ENCODE measurements around the gene OSTM1.

DNA sequence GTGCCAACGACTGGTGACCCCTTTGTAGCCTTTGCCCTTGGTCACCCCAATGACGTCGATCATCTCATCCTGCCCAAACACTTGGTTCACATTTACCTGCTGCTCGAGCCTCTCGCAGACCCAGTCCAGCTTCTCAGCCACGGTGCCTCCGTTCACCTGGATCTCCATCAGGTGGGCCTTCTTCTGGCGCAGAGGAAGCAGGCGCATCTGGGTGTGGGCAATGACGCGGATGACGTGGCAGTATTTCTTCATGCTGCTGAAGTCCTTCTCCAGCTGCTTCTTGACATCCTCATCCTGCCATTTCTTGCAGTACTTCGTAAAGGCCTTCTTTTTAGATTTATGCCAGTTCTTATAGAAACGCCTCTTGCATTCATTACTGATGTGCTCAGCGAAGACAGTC lies 69.7 kb downstream of the OSTM1 start:
- TF ChIP-seq GATA3 (IDR thresholded peaks at IDR 0.05; ENCODE audit: low read depth, low read length) (no peak), GATA2 (IDR thresholded peaks at IDR 0.05; ENCODE audit: low read depth, low read length) (no peak)

All from SH-SY5Y (cell line).